ENCODE measurements around the gene ELL.

Gene ELL

GRCh38 chr19:18481505-18482222 is 40.2 kb downstream of the ELL start:
- no peak for TF ChIP-seq POLR2A (IDR thresholded peaks at IDR 0.05; ENCODE audit: low read depth, low read length)
- DNase-seq (ENCODE audit: insufficient read length, low spot score) (no peak), FAIRE-seq (no peak)

- FAIRE-seq, result no peak
- no peak for TF ChIP-seq POLR2A (IDR thresholded peaks at IDR 0.05; ENCODE audit: low read depth, low read length)
- no peak for DNase-seq (ENCODE audit: insufficient read length, low spot score)
These were observed 41.7 kb downstream of the ELL start for GRCh38 chr19:18480006-18480691.

GRCh38 chr19:18478545-18479311 is 43.1 kb downstream of the ELL start:
- no peak for FAIRE-seq
- TF ChIP-seq POLR2A (IDR thresholded peaks at IDR 0.05; ENCODE audit: low read depth, low read length), result no peak
- peak; percentile 91 for DNase-seq (ENCODE audit: insufficient read length, low spot score)

- no peak for FAIRE-seq
- TF ChIP-seq POLR2A (IDR thresholded peaks at IDR 0.05; ENCODE audit: low read depth, low read length), result no peak
- DNase-seq (ENCODE audit: insufficient read length, low spot score), result no peak
These were observed 43.9 kb downstream of the ELL start for GRCh38 chr19:18477974-18478373.

GRCh38 chr19:18477042-18477779 is 44.7 kb downstream of the ELL start:
- DNase-seq (ENCODE audit: insufficient read length, low spot score), result no peak
- no peak for TF ChIP-seq POLR2A (IDR thresholded peaks at IDR 0.05; ENCODE audit: low read depth, low read length)
- no peak for FAIRE-seq

GRCh38 chr19:18476507-18477041 is 45.3 kb downstream of the ELL start:
- no peak for TF ChIP-seq POLR2A (IDR thresholded peaks at IDR 0.05; ENCODE audit: low read depth, low read length)
- no peak for FAIRE-seq
- DNase-seq (ENCODE audit: insufficient read length, low spot score), result no peak

- TF ChIP-seq POLR2A (IDR thresholded peaks at IDR 0.05; ENCODE audit: low read depth, low read length), result no peak
- no peak for DNase-seq (ENCODE audit: insufficient read length, low spot score)
- FAIRE-seq, result no peak
These were observed 46.0 kb downstream of the ELL start for GRCh38 chr19:18475762-18476331.

GRCh38 chr19:18475004-18475453 is 46.8 kb downstream of the ELL start:
- no peak for DNase-seq (ENCODE audit: insufficient read length, low spot score)
- FAIRE-seq, result no peak
- no peak for TF ChIP-seq POLR2A (IDR thresholded peaks at IDR 0.05; ENCODE audit: low read depth, low read length)

GRCh38 chr19:18474366-18474887 is 47.4 kb downstream of the ELL start:
- no peak for FAIRE-seq

GRCh38 chr19:18473706-18474087 is 48.2 kb downstream of the ELL start:
- no peak for TF ChIP-seq POLR2A (IDR thresholded peaks at IDR 0.05; ENCODE audit: low read depth, low read length)
- no peak for DNase-seq (ENCODE audit: insufficient read length, low spot score)
- FAIRE-seq, result no peak

More at GRCh38 chr19:18474366-18474887, 47.4 kb downstream of the ELL start:
- no peak for DNase-seq (ENCODE audit: insufficient read length, low spot score)
- no peak for TF ChIP-seq POLR2A (IDR thresholded peaks at IDR 0.05; ENCODE audit: low read depth, low read length)

- DNase-seq (ENCODE audit: insufficient read length, low spot score), result no peak
- FAIRE-seq, result no peak
- no peak for TF ChIP-seq POLR2A (IDR thresholded peaks at IDR 0.05; ENCODE audit: low read depth, low read length)
These were observed 48.7 kb downstream of the ELL start for GRCh38 chr19:18473003-18473705.

GRCh38 chr19:18470787-18471186 is 51.1 kb downstream of the ELL start:
- no peak for TF ChIP-seq POLR2A (IDR thresholded peaks at IDR 0.05; ENCODE audit: low read depth, low read length)
- DNase-seq (ENCODE audit: insufficient read length, low spot score), result no peak
- FAIRE-seq, result no peak

Measured in H54 (cell line).